AML-193 (cell line): Measurements from ENCODE around the gene POU2AF3.
"Not testable (repeated sequence)": the region's sequence is repeated elsewhere in the genome, so short reads cannot be mapped to it uniquely, and the experiment has no call there.

Experiments used
- DNase-seq, 2 experiments: peaks; one replicate each; lab custom pipeline; 2025; lab: John Stamatoyannopoulos, UW

The POU2AF3 gene

GRCh38 chr11:111298413-111299100 lies at the start of gene POU2AF3:
Gene POU2AF3 (plus strand): TSS chr11:111298546. CDS start chr11:111298582, 36 bp downstream.
- DNase-seq = no peak

GRCh38 chr11:111250936-111251335 lies 47.4 kb upstream of the POU2AF3 start:
- DNase-seq = no peak

- DNase-seq = no peak
Measured at GRCh38 chr11:111253131-111253530, 45.2 kb upstream of the POU2AF3 start.

GRCh38 chr11:111253630-111254029 lies 44.7 kb upstream of the POU2AF3 start:
- DNase-seq = no peak

- DNase-seq = no peak
Measured at GRCh38 chr11:111258046-111258445, 40.3 kb upstream of the POU2AF3 start.

- no peak for DNase-seq
Measured at GRCh38 chr11:111259896-111260295, 38.5 kb upstream of the POU2AF3 start.

GRCh38 chr11:111260811-111261210 lies 37.5 kb upstream of the POU2AF3 start:
- DNase-seq = no peak

GRCh38 chr11:111264646-111265045 lies 33.7 kb upstream of the POU2AF3 start:
- DNase-seq = no peak

- no peak for DNase-seq
Measured at GRCh38 chr11:111265421-111265820, 32.9 kb upstream of the POU2AF3 start.

GRCh38 chr11:111268303-111268702 lies 30.0 kb upstream of the POU2AF3 start:
- not testable (repeated sequence) for DNase-seq

- DNase-seq = no peak
Measured at GRCh38 chr11:111269146-111269868, 29.0 kb upstream of the POU2AF3 start.

- no peak for DNase-seq
Measured at GRCh38 chr11:111272420-111272819, 25.9 kb upstream of the POU2AF3 start.

GRCh38 chr11:111282562-111283075 lies 15.7 kb upstream of the POU2AF3 start:
- DNase-seq = no peak

GRCh38 chr11:111283945-111284481 lies 14.3 kb upstream of the POU2AF3 start:
- no peak for DNase-seq

GRCh38 chr11:111285189-111286091 lies 12.9 kb upstream of the POU2AF3 start:
- DNase-seq = no peak

GRCh38 chr11:111291764-111292163 lies 6.6 kb upstream of the POU2AF3 start:
- no peak for DNase-seq

GRCh38 chr11:111292408-111292807 lies 5.9 kb upstream of the POU2AF3 start:
- DNase-seq = not testable (repeated sequence)

- no peak for DNase-seq
Measured at GRCh38 chr11:111296196-111296595, 2.1 kb upstream of the POU2AF3 start.

- no peak for DNase-seq
Measured at GRCh38 chr11:111297696-111298095, 650 bp upstream of the POU2AF3 start.

- DNase-seq = no peak
Measured at GRCh38 chr11:111299101-111300026, 1.0 kb downstream of the POU2AF3 start.

GRCh38 chr11:111300569-111300968 lies 2.2 kb downstream of the POU2AF3 start:
- no peak for DNase-seq
